GM12878 (cell line): ENCODE measurements around the gene CSMD2. TPM values are rescaled to one million over a fixed set of nuclear protein-coding genes. Genes with fewer than 3 reads are reported as not detected.

Source experiments
- ATAC-seq: fragments of 200-7000 bp; cut with Tn5 transposase; 3 replicates; pipeline ENCODE4 v1.9.1; 2020; ENCODE audit warnings: mild to moderate bottlenecking, moderate library complexity
- BruUV-seq: library from RNA; stranded (reverse); fragments of 400-500 nt; replicated peaks from 2 replicates; lab custom pipeline; 2021; lab: Mats Ljungman, UMichigan
- CTCF ChIA-PET: fragments of 300-600 bp; sonication (Branson Sonifier 250); formaldehyde crosslinking; extraction: SDS; loops from one replicate; lab custom pipeline; 2021; ENCODE audit warnings: inconsistent platforms; lab: Yijun Ruan, JAX
- POLR2A ChIA-PET: fragments of 350-600 bp; formaldehyde crosslinking; extraction: SDS; loops from one replicate; lab custom pipeline; 2021; ENCODE audit warnings: inconsistent platforms; lab: Charles Lee
- RAD21 ChIA-PET: fragments of 300-600 bp; sonication (Branson Sonifier 250); formaldehyde crosslinking; loops from one replicate; lab custom pipeline; 2023; ENCODE audit warnings: antibody characterized with exemption; ENCODE audit not compliant: unreplicated experiment; lab: Charles Lee
- SMC1A ChIA-PET: fragments of 300-600 bp; sonication (Branson Sonifier 250); formaldehyde crosslinking; loops from one replicate; lab custom pipeline; 2023; ENCODE audit not compliant: unreplicated experiment, uncharacterized antibody; lab: Charles Lee
- DNase-seq: peaks from one replicate; pipeline ENCODE4 v3.0.0-alpha.2; 2011; ENCODE audit warnings: low read depth, low spot score
- FAIRE-seq: peaks from 3 replicates; lab custom pipeline; 2011; peaks lifted over from hg19 to GRCh38; lab: Jason Lieb, UNC
- H2AFZ ChIP-seq: 2 replicates; pipeline ENCODE4 v1.6.0; 2011; ENCODE audit warnings: low read depth, low read length, control low read depth; ENCODE audit not compliant: control insufficient read depth
- H3K27ac ChIP-seq: 2 replicates; pipeline ENCODE4 v1.5.1; 2011; ENCODE audit warnings: control low read depth; ENCODE audit not compliant: control insufficient read depth, insufficient read depth
- H3K27me3 ChIP-seq, 2 experiments: replicated peaks in 1 of 2; 2 replicates each; pipeline versions ENCODE4 v1.6.0 to v1.6.1; 2011; ENCODE audit warnings: low read length in 1 of 2; ENCODE audit not compliant: control insufficient read depth in 2 of 2, insufficient read depth in 2 of 2
- H3K36me3 ChIP-seq, 2 experiments: 2 replicates each; pipeline ENCODE4 v1.5.1; 2011; ENCODE audit warnings: low read length in 1 of 2; ENCODE audit not compliant: control insufficient read depth in 2 of 2, insufficient read depth in 2 of 2
- H3K4me1 ChIP-seq: 2 replicates; pipeline ENCODE4 v1.6.1; 2011; ENCODE audit warnings: mild to moderate bottlenecking, low read length, moderate library complexity, mixed read lengths; ENCODE audit not compliant: control insufficient read depth, insufficient read depth
- H3K4me2 ChIP-seq: 2 replicates; pipeline ENCODE4 v1.6.0; 2011; ENCODE audit warnings: control low read depth; ENCODE audit not compliant: control insufficient read depth, insufficient read depth
- H3K4me3 ChIP-seq: fragments of 200-600 bp; sonication (generic); 2 replicates; pipeline ENCODE4 v1.5.1; 2016
- H3K79me2 ChIP-seq: 2 replicates; pipeline ENCODE4 v1.6.0; 2011; ENCODE audit warnings: low read length; ENCODE audit not compliant: control insufficient read depth, insufficient read depth
- H3K9ac ChIP-seq: 2 replicates; pipeline ENCODE4 v1.8.0; 2011; ENCODE audit warnings: low read length, control low read depth, mixed read lengths; ENCODE audit not compliant: control insufficient read depth, insufficient read depth
- H3K9me3 ChIP-seq: replicated peaks from 3 replicates; pipeline ENCODE4 v1.5.1; 2011; ENCODE audit warnings: mild to moderate bottlenecking, low read length; ENCODE audit not compliant: control insufficient read depth, insufficient read depth
- H4K20me1 ChIP-seq: 2 replicates; pipeline ENCODE4 v1.6.0; 2011; ENCODE audit not compliant: control insufficient read depth, insufficient read depth
- ASH2L ChIP-seq: fragments of 300-600, 200-600 bp; sonication (generic); IDR thresholded peaks from 2 replicates; pipeline ENCODE4 v1.6.1; 2017; ENCODE audit warnings: low read depth, mild to moderate bottlenecking, borderline replicate concordance
- BACH1 ChIP-seq: fragments of 450-650 bp; IDR thresholded peaks from 2 replicates; pipeline ENCODE4 v1.6.1; 2017; ENCODE audit warnings: mild to moderate bottlenecking, borderline replicate concordance
- CBX3 ChIP-seq: fragments of 200-600 bp; sonication (generic); IDR thresholded peaks from 2 replicates; pipeline ENCODE4 v1.6.1; 2016; ENCODE audit warnings: low read depth, borderline replicate concordance
- FOXK2 ChIP-seq: fragments of 450-650 bp; IDR thresholded peaks from 2 replicates; pipeline ENCODE4 v1.6.1; 2017; ENCODE audit warnings: mild to moderate bottlenecking, moderate library complexity
- IKZF2 ChIP-seq, 2 experiments: fragments of 450-650 bp; IDR thresholded peaks; 2 replicates each; pipeline ENCODE4 v1.6.1; 2017; ENCODE audit warnings: mild to moderate bottlenecking in 2 of 2, moderate library complexity in 2 of 2
- IRF4 ChIP-seq: IDR thresholded peaks from 2 replicates; pipeline ENCODE4 v1.6.1; 2011; ENCODE audit warnings: low read depth, low read length
- KLF5 ChIP-seq: fragments of 450-650 bp; IDR thresholded peaks from 2 replicates; pipeline ENCODE4 v1.6.1; 2014; ENCODE audit warnings: mild to moderate bottlenecking; ENCODE audit not compliant: partially characterized antibody
- NFXL1 ChIP-seq: fragments of 450-650 bp; IDR thresholded peaks from 2 replicates; pipeline ENCODE4 v1.6.1; 2017; ENCODE audit warnings: antibody characterized with exemption, mild to moderate bottlenecking, borderline replicate concordance
- NR2C1 ChIP-seq: fragments of 450-650 bp; IDR thresholded peaks from 2 replicates; pipeline ENCODE4 v1.6.1; 2017; ENCODE audit warnings: antibody characterized with exemption, mild to moderate bottlenecking, moderate library complexity
- PAX5 ChIP-seq: IDR thresholded peaks from 2 replicates; pipeline ENCODE4 v1.6.1; 2011; ENCODE audit warnings: low read depth, low read length, borderline replicate concordance
- SIX5 ChIP-seq: IDR thresholded peaks from 2 replicates; pipeline ENCODE4 v1.6.1; 2011; ENCODE audit warnings: mild to moderate bottlenecking, low read depth, low read length, moderate library complexity; ENCODE audit not compliant: severe bottlenecking
- SRF ChIP-seq, 2 experiments: IDR thresholded peaks; 2 replicates each; pipeline ENCODE4 v1.6.1; 2011; ENCODE audit warnings: low read depth in 2 of 2, low read length in 2 of 2, mild to moderate bottlenecking in 1 of 2, moderate library complexity in 1 of 2
- SUPT20H ChIP-seq: IDR thresholded peaks from 2 replicates; pipeline ENCODE4 v1.6.1; 2011; ENCODE audit warnings: low read depth, mild to moderate bottlenecking, low read length, moderate library complexity, borderline replicate concordance; ENCODE audit not compliant: control insufficient read depth
- ZBED1 ChIP-seq: IDR thresholded peaks from 2 replicates; pipeline ENCODE4 v1.6.1; 2016; ENCODE audit warnings: borderline replicate concordance
- WGBS: methylation state at CpG from one replicate; pipeline ENCODE4 v1.1.6; 2016; ENCODE audit warnings: low lambda C conversion rate; ENCODE audit not compliant: insufficient replicate concordance, insufficient coverage; ENCODE audit errors: missing lambda C conversion rate; 5-methylcytosine and 5-hydroxymethylcytosine counted together
- in situ Hi-C: fragments of 300-500 bp; cut with MboI; formaldehyde crosslinking; loops from 9 replicates; pipeline ENCODE4 v1.14.3; 2018; ENCODE audit warnings: mixed read lengths
- intact Hi-C: fragments of 100-400 bp; cut with micrococcal nuclease; formaldehyde crosslinking; loops from one replicate; pipeline ENCODE4 v1.14.2; 2022; ENCODE audit not compliant: unreplicated experiment
- polyA plus RNA-seq, 11 experiments: library from polyadenylated mRNA; depleted of rRNA in 4 of 11; unstranded in 6 of 11; stranded (reverse) in 5 of 11; fragments of >200 nt; fragmentation: Nextera tagmentation in 4 of 11; fragmentation: Illumina TruSeq in 1 of 11; extraction: Ambion mirVana in 4 of 11; extraction: Trizol in 1 of 11; gene quantifications; 1 replicate in 1 of 11; 2 replicates in 10 of 11; pipeline versions ENCODE4 v1.2.1 to v1.2.3, GENCODE V29; 2011 to 2016; ENCODE audit warnings: inconsistent platforms in 2 of 11, missing spikeins in 2 of 11, low read depth in 1 of 11
- total RNA-seq, 4 experiments: library from RNA; depleted of rRNA in 3 of 4; stranded (reverse); fragments of >200 nt in 3 of 4; fragmentation: Illumina TruSeq in 1 of 4; extraction: Trizol in 1 of 4; gene quantifications; 2 replicates each; pipeline versions ENCODE4 v1.2.1 to v1.2.3, GENCODE V29; 2013 to 2021
- TF ChIP-seq, protein P1 (sequence below), 3 experiments: IDR thresholded peaks in 2 of 3; conservative IDR thresholded peaks in 1 of 3; 2 replicates each; pipeline ENCODE4 v1.5.1; 2011; ENCODE audit warnings: low read depth in 3 of 3, low read length in 3 of 3, mild to moderate bottlenecking in 3 of 3, control low read depth in 2 of 3, moderate library complexity in 2 of 3, inconsistent platforms in 1 of 3, mixed read lengths in 1 of 3; ENCODE audit not compliant: control insufficient read depth in 2 of 3, insufficient read depth in 1 of 3; ENCODE audit errors: extremely low read depth in 1 of 3
- TF ChIP-seq, protein P2 (sequence below): IDR thresholded peaks from 2 replicates; pipeline ENCODE4 v1.6.1; 2011; ENCODE audit warnings: borderline replicate concordance, low read depth, mild to moderate bottlenecking, moderate library complexity, low read length; ENCODE audit not compliant: insufficient read depth, poor library complexity, severe bottlenecking
- TF ChIP-seq, protein P3 (sequence below): fragments of 450-650 bp; IDR thresholded peaks from 2 replicates; pipeline ENCODE4 v1.6.1; 2016; ENCODE audit warnings: mild to moderate bottlenecking, moderate library complexity, borderline replicate concordance

The CSMD2 gene
- total and polyA plus RNA-seq, 10 of the 15 experiments (the other 5 are each of a cell fraction or from before 2014, with no cell fraction given) = under 0.01 TPM; not detected in 9

DNA sequence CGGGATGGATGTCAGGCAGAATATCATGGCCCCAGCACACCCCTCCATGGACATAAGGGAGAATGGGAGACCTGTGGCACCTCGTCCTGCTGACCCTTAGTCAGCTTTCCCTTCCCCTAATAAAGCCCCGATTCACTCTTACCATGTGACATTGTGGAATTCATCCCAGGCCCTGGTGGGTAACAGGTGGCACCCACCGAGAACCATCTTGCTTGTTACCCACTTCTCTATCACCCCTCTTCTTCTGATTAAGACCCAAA lies 32.9 kb downstream of the CSMD2 start:
- Histone ChIP-seq H3K27ac (no peak overlapping the region), H3K4me3 (no peak overlapping the region), H3K27me3 (no peaks in the 10 kb centered on the region), H4K20me1 (no peaks in the 10 kb centered on the region), H3K9ac (no peak overlapping the region), H3K36me3 (no peaks in the 10 kb centered on the region), H2AFZ (no peak overlapping the region), H3K4me1 (no peaks in the 10 kb centered on the region), H3K79me2 (no peaks in the 10 kb centered on the region), H3K9me3 (no peaks in the 10 kb centered on the region), H3K4me2 (no peak overlapping the region)
- FAIRE-seq = no peak
- no peak for ATAC-seq
- ChIA-PET POLR2A (no interaction called here), SMC1A (no interaction called here), CTCF (no interaction called here), RAD21 (no interaction called here)
- in situ Hi-C loops = no loop called here
- TF ChIP-seq ASH2L (no peak), PAX5 (no peak), NFXL1 (no peak), SIX5 (no peak), IKZF2 (IDR thresholded peaks at IDR 0.05) (no peak), KLF5 (no peak), CBX3 (no peak), ZBED1 (no peak), NR2C1 (no peak), IRF4 (no peak), BACH1 (no peak), FOXK2 (no peak), SUPT20H (no peak), SRF (IDR thresholded peaks at IDR 0.05; ENCODE audit: low read depth in 2 of 2, low read length in 2 of 2) (no peak)
- TF ChIP-seq, protein P1, sequence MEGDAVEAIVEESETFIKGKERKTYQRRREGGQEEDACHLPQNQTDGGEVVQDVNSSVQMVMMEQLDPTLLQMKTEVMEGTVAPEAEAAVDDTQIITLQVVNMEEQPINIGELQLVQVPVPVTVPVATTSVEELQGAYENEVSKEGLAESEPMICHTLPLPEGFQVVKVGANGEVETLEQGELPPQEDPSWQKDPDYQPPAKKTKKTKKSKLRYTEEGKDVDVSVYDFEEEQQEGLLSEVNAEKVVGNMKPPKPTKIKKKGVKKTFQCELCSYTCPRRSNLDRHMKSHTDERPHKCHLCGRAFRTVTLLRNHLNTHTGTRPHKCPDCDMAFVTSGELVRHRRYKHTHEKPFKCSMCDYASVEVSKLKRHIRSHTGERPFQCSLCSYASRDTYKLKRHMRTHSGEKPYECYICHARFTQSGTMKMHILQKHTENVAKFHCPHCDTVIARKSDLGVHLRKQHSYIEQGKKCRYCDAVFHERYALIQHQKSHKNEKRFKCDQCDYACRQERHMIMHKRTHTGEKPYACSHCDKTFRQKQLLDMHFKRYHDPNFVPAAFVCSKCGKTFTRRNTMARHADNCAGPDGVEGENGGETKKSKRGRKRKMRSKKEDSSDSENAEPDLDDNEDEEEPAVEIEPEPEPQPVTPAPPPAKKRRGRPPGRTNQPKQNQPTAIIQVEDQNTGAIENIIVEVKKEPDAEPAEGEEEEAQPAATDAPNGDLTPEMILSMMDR (IDR thresholded peaks at IDR 0.05 in 2 of 3, conservative IDR thresholded peaks at IDR 0.05 in 1 of 3; ENCODE audit: control insufficient read depth in 2 of 3, extremely low read depth in 1 of 3, insufficient read depth in 1 of 3, low read depth in 3 of 3, low read length in 3 of 3) = no peak
- TF ChIP-seq, protein P2, sequence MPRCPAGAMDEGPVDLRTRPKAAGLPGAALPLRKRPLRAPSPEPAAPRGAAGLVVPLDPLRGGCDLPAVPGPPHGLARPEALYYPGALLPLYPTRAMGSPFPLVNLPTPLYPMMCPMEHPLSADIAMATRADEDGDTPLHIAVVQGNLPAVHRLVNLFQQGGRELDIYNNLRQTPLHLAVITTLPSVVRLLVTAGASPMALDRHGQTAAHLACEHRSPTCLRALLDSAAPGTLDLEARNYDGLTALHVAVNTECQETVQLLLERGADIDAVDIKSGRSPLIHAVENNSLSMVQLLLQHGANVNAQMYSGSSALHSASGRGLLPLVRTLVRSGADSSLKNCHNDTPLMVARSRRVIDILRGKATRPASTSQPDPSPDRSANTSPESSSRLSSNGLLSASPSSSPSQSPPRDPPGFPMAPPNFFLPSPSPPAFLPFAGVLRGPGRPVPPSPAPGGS = no peak
- TF ChIP-seq, protein P3, sequence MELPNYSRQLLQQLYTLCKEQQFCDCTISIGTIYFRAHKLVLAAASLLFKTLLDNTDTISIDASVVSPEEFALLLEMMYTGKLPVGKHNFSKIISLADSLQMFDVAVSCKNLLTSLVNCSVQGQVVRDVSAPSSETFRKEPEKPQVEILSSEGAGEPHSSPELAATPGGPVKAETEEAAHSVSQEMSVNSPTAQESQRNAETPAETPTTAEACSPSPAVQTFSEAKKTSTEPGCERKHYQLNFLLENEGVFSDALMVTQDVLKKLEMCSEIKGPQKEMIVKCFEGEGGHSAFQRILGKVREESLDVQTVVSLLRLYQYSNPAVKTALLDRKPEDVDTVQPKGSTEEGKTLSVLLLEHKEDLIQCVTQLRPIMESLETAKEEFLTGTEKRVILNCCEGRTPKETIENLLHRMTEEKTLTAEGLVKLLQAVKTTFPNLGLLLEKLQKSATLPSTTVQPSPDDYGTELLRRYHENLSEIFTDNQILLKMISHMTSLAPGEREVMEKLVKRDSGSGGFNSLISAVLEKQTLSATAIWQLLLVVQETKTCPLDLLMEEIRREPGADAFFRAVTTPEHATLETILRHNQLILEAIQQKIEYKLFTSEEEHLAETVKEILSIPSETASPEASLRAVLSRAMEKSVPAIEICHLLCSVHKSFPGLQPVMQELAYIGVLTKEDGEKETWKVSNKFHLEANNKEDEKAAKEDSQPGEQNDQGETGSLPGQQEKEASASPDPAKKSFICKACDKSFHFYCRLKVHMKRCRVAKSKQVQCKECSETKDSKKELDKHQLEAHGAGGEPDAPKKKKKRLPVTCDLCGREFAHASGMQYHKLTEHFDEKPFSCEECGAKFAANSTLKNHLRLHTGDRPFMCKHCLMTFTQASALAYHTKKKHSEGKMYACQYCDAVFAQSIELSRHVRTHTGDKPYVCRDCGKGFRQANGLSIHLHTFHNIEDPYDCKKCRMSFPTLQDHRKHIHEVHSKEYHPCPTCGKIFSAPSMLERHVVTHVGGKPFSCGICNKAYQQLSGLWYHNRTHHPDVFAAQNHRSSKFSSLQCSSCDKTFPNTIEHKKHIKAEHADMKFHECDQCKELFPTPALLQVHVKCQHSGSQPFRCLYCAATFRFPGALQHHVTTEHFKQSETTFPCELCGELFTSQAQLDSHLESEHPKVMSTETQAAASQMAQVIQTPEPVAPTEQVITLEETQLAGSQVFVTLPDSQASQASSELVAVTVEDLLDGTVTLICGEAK = no peak
- intact Hi-C loops = loop anchor here (5.0 kb wide), 1 partner anchor 400 kb away; no protein-coding TSS in a partner anchor
- BruUV-seq = no TSS peak
- DNase-seq = no peak
- 2% methylated on average over 4 of the region's 4 CpGs for WGBS
